Sigmoid colon (tissue), 7 donors: ENCODE results near the gene ZCCHC7. TPM values are rescaled to one million over a fixed set of nuclear protein-coding genes. Genes with fewer than 3 reads are reported as not detected.
"Not testable (repeated sequence)": the region's sequence is repeated elsewhere in the genome, so short reads cannot be mapped to it uniquely, and the experiment has no call there.

Experiments used
- DNase-seq: peaks from one replicate; pipeline ENCODE4 v3.0.0-alpha.2; 2019
- H3K27ac ChIP-seq, 4 donors: fragments of 200-600 bp; sonication (generic); one replicate each; pipeline ENCODE4 v1.5.1; 2016 to 2019; ENCODE audit warnings: mild to moderate bottlenecking in 1 of 4
- H3K27me3 ChIP-seq, 3 donors: fragments of 200-600 bp; sonication (generic); one replicate each; pipeline ENCODE4 v1.5.1; 2019; ENCODE audit warnings: mild to moderate bottlenecking in 1 of 3
- H3K36me3 ChIP-seq, 4 donors: fragments of 200-600 bp; sonication (generic); one replicate each; pipeline ENCODE4 v1.5.1; 2016 to 2019
- H3K4me1 ChIP-seq, 4 donors: fragments of 200-600 bp; sonication (generic); one replicate each; pipeline ENCODE4 v1.5.1; 2017 to 2019
- H3K4me3 ChIP-seq, 4 donors: fragments of 200-600 bp; sonication (generic); one replicate each; pipeline ENCODE4 v1.5.1; 2017 to 2019; ENCODE audit warnings: mild to moderate bottlenecking in 2 of 4, moderate library complexity in 1 of 4
- H3K9me3 ChIP-seq, 4 donors: fragments of 200-600 bp in 3 of 4; sonication (generic) in 3 of 4; one replicate each; pipeline versions ENCODE4 v1.5.1 to v1.6.1; 2013 to 2019
- CTCF ChIP-seq, 4 experiments: fragments of 450-650 bp in 3 of 4; fragments of 200-600 bp in 1 of 4; IDR thresholded peaks; one replicate each; pipeline ENCODE4 v1.5.1; 2016 to 2019; ENCODE audit warnings: antibody characterized with exemption in 4 of 4, mild to moderate bottlenecking in 3 of 4, moderate library complexity in 2 of 4
- EP300 ChIP-seq, 4 donors: sonication (generic); formaldehyde crosslinking; IDR thresholded peaks; one replicate each; pipeline ENCODE4 v1.6.1; 2017; ENCODE audit warnings: antibody characterized with exemption in 4 of 4
- POLR2A ChIP-seq, 2 donors: fragments of 450-650 bp; IDR thresholded peaks; one replicate each; pipeline ENCODE4 v1.6.1; 2016; ENCODE audit warnings: antibody characterized with exemption in 2 of 2, mild to moderate bottlenecking in 2 of 2, moderate library complexity in 2 of 2
- POLR2AphosphoS5 ChIP-seq, 4 donors: sonication (generic); formaldehyde crosslinking; IDR thresholded peaks; one replicate each; pipeline ENCODE4 v1.6.1; 2017; ENCODE audit warnings: antibody characterized with exemption in 4 of 4
- WGBS, 2 donors: extraction: QIAGEN DNeasy Blood & Tissue Kit; methylation state at CpG; one replicate each; pipeline ENCODE4 v1.1.7; 2013; 5-methylcytosine and 5-hydroxymethylcytosine counted together
- intact Hi-C: fragments of 100-400 bp; cut with DNase I; formaldehyde crosslinking; loops from one replicate; pipeline ENCODE4 v1.15.1; 2023
- polyA plus RNA-seq, 3 donors: library from polyadenylated mRNA; stranded (reverse); fragments of 200-250 nt; gene quantifications; one replicate each; pipeline ENCODE4 v1.2.3, GENCODE V29; 2013
- total RNA-seq, 4 donors: library from RNA; depleted of rRNA; stranded (reverse); fragments of >200 nt; gene quantifications; one replicate each; pipeline ENCODE4 v1.1.0, GENCODE V29; 2016
- donor health status: healthy with polysubstance abuse.
- donor health status: Bipolar disorder and iron deficiency.
- donor health status: healthy.

ZCCHC7 gene
- total and polyA plus RNA-seq, 7 donors, result 5.8 to 24.6 (median 19.1) TPM

- peaks cover 0 to 7% (median 2%) of the 10 kb centered on the region in 4 donors for H3K36me3 ChIP-seq
- no peak overlapping the region for H3K4me3 ChIP-seq
- no peak for TF ChIP-seq EP300 (IDR thresholded peaks at IDR 0.05)
- no peak for TF ChIP-seq POLR2A (IDR thresholded peaks at IDR 0.05)
- no peak for TF ChIP-seq CTCF (IDR thresholded peaks at IDR 0.05)
- no peak for TF ChIP-seq POLR2AphosphoS5 (IDR thresholded peaks at IDR 0.05)
- intact Hi-C loops, result no loop called here
- no peaks in the 10 kb centered on the region for H3K27me3 ChIP-seq
- no peaks in the 10 kb centered on the region for H3K9me3 ChIP-seq
- peaks cover 0 to 15% (median 7%) of the 10 kb centered on the region in 4 donors for H3K4me1 ChIP-seq
- no peak for DNase-seq
- no peak overlapping the region for H3K27ac ChIP-seq
Observed at GRCh38 chr9:37202091-37202490, 81.7 kb downstream of the ZCCHC7 start.

- H3K27ac ChIP-seq, intact Hi-C loops, H3K4me1 ChIP-seq, H3K4me3 ChIP-seq, H3K9me3 ChIP-seq, H3K27me3 ChIP-seq, DNase-seq: not testable (repeated sequence)
- WGBS, 2 donors, result 97 to 98% methylated on average over 4 of the region's 4 CpGs
- H3K36me3 ChIP-seq, result peaks cover 0 to 14% (median 5%) of the 10 kb centered on the region in 4 donors
Observed at GRCh38 chr9:37203456-37203855, 83.1 kb downstream of the ZCCHC7 start.

- TF ChIP-seq POLR2AphosphoS5 (IDR thresholded peaks at IDR 0.05), result no peak
- no peak for TF ChIP-seq CTCF (IDR thresholded peaks at IDR 0.05)
- TF ChIP-seq POLR2A (IDR thresholded peaks at IDR 0.05), result no peak
- TF ChIP-seq EP300 (IDR thresholded peaks at IDR 0.05), result no peak
- Histone ChIP-seq H3K27me3 (no peaks in the 10 kb centered on the region), H3K4me1 (peaks cover 0 to 3% (median 0%) of the 10 kb centered on the region in 4 donors), H3K27ac (no peak overlapping the region), H3K4me3 (no peak overlapping the region), H3K9me3 (no peaks in the 10 kb centered on the region), H3K36me3 (peaks cover 0 to 16% (median 5%) of the 10 kb centered on the region in 4 donors)
- DNase-seq, result no peak
- WGBS, 2 donors, result 95 to 97% methylated on average over 10 of the region's 10 CpGs
- intact Hi-C loops, result no loop called here
Observed at GRCh38 chr9:37206121-37206620, 85.8 kb downstream of the ZCCHC7 start.

GRCh38 chr9:37209431-37210386 is 89.3 kb downstream of the ZCCHC7 start:
- H3K9me3 ChIP-seq, result no peaks in the 10 kb centered on the region
- H3K4me3 ChIP-seq, result no peak overlapping the region
- H3K36me3 ChIP-seq, result peaks cover 0 to 9% (median 5%) of the 10 kb centered on the region in 4 donors
- no peaks in the 10 kb centered on the region for H3K27me3 ChIP-seq
- no peak for DNase-seq
- TF ChIP-seq CTCF (IDR thresholded peaks at IDR 0.05), result no peak
- no peak for TF ChIP-seq POLR2A (IDR thresholded peaks at IDR 0.05)
- no peak for TF ChIP-seq POLR2AphosphoS5 (IDR thresholded peaks at IDR 0.05)
- no peak for TF ChIP-seq EP300 (IDR thresholded peaks at IDR 0.05)
- WGBS, 2 donors, result 45% methylated on average over 2 of the region's 2 CpGs
- intact Hi-C loops, result no loop called here
- peaks cover 0 to 3% (median 0%) of the 10 kb centered on the region in 4 donors for H3K4me1 ChIP-seq
- H3K27ac ChIP-seq, result no peak overlapping the region

- no peak overlapping the region for H3K4me3 ChIP-seq
- TF ChIP-seq CTCF (IDR thresholded peaks at IDR 0.05) (no peak), POLR2A (IDR thresholded peaks at IDR 0.05) (no peak), EP300 (IDR thresholded peaks at IDR 0.05) (no peak), POLR2AphosphoS5 (IDR thresholded peaks at IDR 0.05) (no peak)
- WGBS, 2 donors, result 83 to 87% methylated on average over 3 of the region's 3 CpGs
- DNase-seq, result no peak
- peaks cover 0 to 9% (median 5%) of the 10 kb centered on the region in 4 donors for H3K36me3 ChIP-seq
- H3K4me1 ChIP-seq, result peaks cover 0 to 3% (median 0%) of the 10 kb centered on the region in 4 donors
- no peak overlapping the region for H3K27ac ChIP-seq
- H3K9me3 ChIP-seq, result no peaks in the 10 kb centered on the region
- H3K27me3 ChIP-seq, result no peaks in the 10 kb centered on the region
- intact Hi-C loops, result no loop called here
Observed at GRCh38 chr9:37210737-37211523, 90.6 kb downstream of the ZCCHC7 start.
